ENCODE measurements around the gene DSCAML1.

DNA sequence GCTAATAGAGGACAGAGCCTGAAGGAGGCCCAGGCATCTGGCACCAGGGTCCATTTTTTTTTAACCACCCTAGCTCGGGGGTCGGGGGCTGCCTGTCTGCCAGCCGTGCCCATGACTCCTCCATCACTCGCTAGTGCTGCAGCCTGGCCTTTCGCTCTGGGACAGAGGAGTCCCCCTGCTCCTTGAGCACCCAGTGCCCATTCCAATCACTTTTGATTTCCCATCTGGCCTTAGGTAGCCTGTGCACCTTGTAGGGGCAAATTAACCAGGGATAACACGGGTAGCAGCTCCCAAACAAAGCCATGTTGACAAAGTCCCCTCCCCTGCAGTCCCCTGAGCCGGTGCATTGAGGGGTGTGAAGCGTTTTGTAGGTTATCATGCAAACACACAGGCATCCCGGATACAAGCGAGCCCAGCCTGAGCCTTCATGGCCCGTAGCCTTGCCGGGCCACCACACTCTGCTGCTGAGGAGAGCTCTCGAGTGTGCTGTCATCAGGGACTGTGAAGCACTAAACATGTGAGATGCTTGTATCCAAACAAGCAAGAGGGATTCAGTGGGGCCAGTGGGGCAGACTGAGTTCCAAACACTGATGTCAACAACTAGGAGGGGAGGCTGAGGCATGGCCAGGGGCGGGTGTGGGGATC lies 208.7 kb downstream of the DSCAML1 start:
- TF ChIP-seq CTCF (IDR thresholded peaks at IDR 0.05), result no peak
- TF ChIP-seq POLR2A (IDR thresholded peaks at IDR 0.05), result no peak

All from testis (tissue), 2 donors.